ENCODE data around the gene MAP3K12.

GRCh38 chr12:53499266-53500141, at the start of gene MAP3K12:
- TF ChIP-seq POLR2AphosphoS5 (IDR thresholded peaks at IDR 0.05) (no peak), CTCF (IDR thresholded peaks at IDR 0.05) (no peak), POLR2A (IDR thresholded peaks at IDR 0.05) (no peak), EP300 (IDR thresholded peaks at IDR 0.05) (no peak)

All from suprapubic skin (tissue), 4 donors.